H1 (cell line): Measurements from ENCODE around the gene ZNF516. TPM values are rescaled to one million over a fixed set of nuclear protein-coding genes. Genes with fewer than 3 reads are reported as not detected.

Experiments
- CTCF ChIA-PET: fragments of 300-600 bp; sonication (Branson Sonifier 250); formaldehyde crosslinking; loops from one replicate; lab custom pipeline; 2021; ENCODE audit not compliant: partially characterized antibody; lab: Charles Lee
- POLR2A ChIA-PET: fragments of 300-600 bp; sonication (Branson Sonifier 250); formaldehyde crosslinking; loops from one replicate; lab custom pipeline; 2021; ENCODE audit warnings: inconsistent platforms; ENCODE audit not compliant: partially characterized antibody; lab: Charles Lee
- DNase-seq, 2 experiments: peaks; one replicate each; pipeline versions ENCODE4 v3.0.0 to v3.0.0-alpha.2; 2010 to 2022; ENCODE audit warnings: low spot score in 2 of 2, low read depth in 1 of 2, mixed read lengths in 1 of 2
- FAIRE-seq: peaks from 2 replicates; lab custom pipeline; 2011; peaks lifted over from hg19 to GRCh38; lab: Jason Lieb, UNC
- H2AFZ ChIP-seq: 2 replicates; pipeline ENCODE4 v1.8.1; 2012; ENCODE audit warnings: low read length, inconsistent platforms
- H2AK5ac ChIP-seq: 2 replicates; pipeline ENCODE4 v1.6.1; 2013; ENCODE audit warnings: low read depth, low read length
- H2BK120ac ChIP-seq: replicated peaks from 2 replicates; pipeline ENCODE3; 2013; ENCODE audit warnings: low read depth, low read length, inconsistent platforms
- H2BK12ac ChIP-seq: 2 replicates; pipeline ENCODE4 v1.6.1; 2013; ENCODE audit warnings: low read depth, low read length
- H2BK15ac ChIP-seq: 2 replicates; pipeline ENCODE4 v1.6.1; 2013; ENCODE audit warnings: low read length
- H2BK20ac ChIP-seq: 2 replicates; pipeline ENCODE4 v1.6.1; 2013; ENCODE audit warnings: low read length
- H2BK5ac ChIP-seq: 2 replicates; pipeline ENCODE4 v1.6.1; 2013; ENCODE audit warnings: low read depth, low read length
- H3K14ac ChIP-seq: 2 replicates; pipeline ENCODE4 v1.6.1; 2013; ENCODE audit warnings: inconsistent platforms; ENCODE audit not compliant: insufficient read length
- H3K18ac ChIP-seq: 2 replicates; pipeline ENCODE4 v1.6.1; 2013; ENCODE audit warnings: low read length; ENCODE audit errors: extremely low read depth
- H3K23ac ChIP-seq: 2 replicates; pipeline ENCODE4 v1.6.1; 2013; ENCODE audit warnings: inconsistent platforms; ENCODE audit not compliant: insufficient read length
- H3K23me2 ChIP-seq: 2 replicates; pipeline ENCODE4 v1.6.1; 2013; ENCODE audit warnings: low read depth, low read length
- H3K27ac ChIP-seq: 2 replicates; pipeline ENCODE4 v1.6.1; 2011; ENCODE audit warnings: low read depth, low read length, inconsistent platforms
- H3K27me3 ChIP-seq, 4 experiments: replicated peaks in 1 of 4; 1 replicate in 1 of 4; 2 replicates in 3 of 4; pipeline versions ENCODE4 v1.6.1 to v1.8.1; 2011 to 2013; ENCODE audit warnings: low read length in 3 of 4, mild to moderate bottlenecking in 3 of 4, inconsistent platforms in 2 of 4, mixed read lengths in 2 of 4, moderate library complexity in 1 of 4; ENCODE audit not compliant: control insufficient read depth in 3 of 4, insufficient read depth in 3 of 4; ENCODE audit errors: extremely low read depth in 1 of 4
- H3K36me3 ChIP-seq, 4 experiments: 2 replicates each; pipeline versions ENCODE4 v1.6.1 to v1.8.1; 2011 to 2013; ENCODE audit warnings: mild to moderate bottlenecking in 4 of 4, low read length in 3 of 4, moderate library complexity in 2 of 4, control low read depth in 1 of 4, inconsistent platforms in 1 of 4; ENCODE audit not compliant: insufficient read depth in 4 of 4, control insufficient read depth in 2 of 4
- H3K4ac ChIP-seq: replicated peaks from 2 replicates; pipeline ENCODE3; 2013; ENCODE audit warnings: low read length, low read depth, mixed read lengths, inconsistent platforms; ENCODE audit not compliant: insufficient read length
- H3K4me1 ChIP-seq, 4 experiments: replicated peaks in 1 of 4; 1 replicate in 1 of 4; 2 replicates in 3 of 4; pipeline versions ENCODE4 v1.6.1 to v1.8.1; 2011 to 2013; ENCODE audit warnings: low read length in 3 of 4, inconsistent platforms in 2 of 4, mixed read lengths in 1 of 4; ENCODE audit not compliant: insufficient read depth in 4 of 4, control insufficient read depth in 3 of 4
- H3K4me2 ChIP-seq, 2 experiments: 2 replicates each; pipeline versions ENCODE4 v1.6.1 to v1.8.1; 2011 to 2013; ENCODE audit warnings: low read depth in 2 of 2, low read length in 2 of 2, control low read depth in 1 of 2, inconsistent platforms in 1 of 2, mild to moderate bottlenecking in 1 of 2; ENCODE audit not compliant: insufficient read depth in 1 of 2
- H3K4me3 ChIP-seq, 4 experiments: fragments of 200-600, 300-600 bp in 1 of 4; sonication (generic), shearing (Covaris generic), sonication (Bioruptor Twin) in 1 of 4; 2 replicates each; pipeline versions ENCODE4 v1.5.1 to v1.8.1; 2011 to 2016; ENCODE audit warnings: low read length in 4 of 4, low read depth in 3 of 4, control low read depth in 2 of 4, inconsistent platforms in 2 of 4, mild to moderate bottlenecking in 2 of 4, mixed read lengths in 1 of 4, moderate library complexity in 1 of 4; ENCODE audit not compliant: insufficient read depth in 2 of 4; ENCODE audit errors: extremely low read depth in 1 of 4
- H3K56ac ChIP-seq: replicated peaks from 2 replicates; pipeline ENCODE3; 2013; ENCODE audit warnings: low read depth, mild to moderate bottlenecking, mixed read lengths, low read length, inconsistent platforms; ENCODE audit not compliant: insufficient read length
- H3K79me1 ChIP-seq: 2 replicates; pipeline ENCODE4 v1.6.1; 2013; ENCODE audit warnings: low read depth, low read length, control low read depth
- H3K79me2 ChIP-seq, 2 experiments: 2 replicates each; pipeline versions ENCODE4 v1.6.1 to v1.8.1; 2012 to 2013; ENCODE audit warnings: low read length in 2 of 2, mild to moderate bottlenecking in 2 of 2, inconsistent platforms in 1 of 2; ENCODE audit not compliant: insufficient read depth in 2 of 2, control insufficient read depth in 1 of 2
- H3K9ac ChIP-seq, 4 experiments: replicated peaks in 1 of 4; 1 replicate in 1 of 4; 2 replicates in 3 of 4; pipeline versions ENCODE4 v1.6.1 to v1.8.1; 2011 to 2013; ENCODE audit warnings: low read depth in 3 of 4, low read length in 3 of 4, control low read depth in 2 of 4, mild to moderate bottlenecking in 2 of 4, moderate library complexity in 2 of 4, inconsistent platforms in 1 of 4; ENCODE audit errors: extremely low read depth in 1 of 4
- H3K9me3 ChIP-seq, 2 experiments: 2 replicates each; pipeline versions ENCODE4 v1.6.1 to v1.8.1; 2012 to 2013; ENCODE audit warnings: mild to moderate bottlenecking in 2 of 2, moderate library complexity in 2 of 2, control low read depth in 1 of 2, inconsistent platforms in 1 of 2, low read depth in 1 of 2, low read length in 1 of 2, mixed read lengths in 1 of 2; ENCODE audit not compliant: insufficient read depth in 2 of 2
- H4K20me1 ChIP-seq, 2 experiments: replicated peaks in 1 of 2; 2 replicates each; pipeline versions ENCODE3 to v1.8.1; 2011 to 2013; ENCODE audit warnings: inconsistent platforms in 2 of 2, low read length in 2 of 2, mild to moderate bottlenecking in 1 of 2; ENCODE audit not compliant: insufficient read depth in 2 of 2, control insufficient read depth in 1 of 2
- H4K5ac ChIP-seq: 2 replicates; pipeline ENCODE4 v1.6.1; 2013; ENCODE audit warnings: low read length, low read depth, mixed read lengths, inconsistent platforms; ENCODE audit not compliant: insufficient read length
- H4K8ac ChIP-seq: 2 replicates; pipeline ENCODE4 v1.8.0; 2013; ENCODE audit warnings: mild to moderate bottlenecking, moderate library complexity, low read length, inconsistent platforms; ENCODE audit not compliant: insufficient read depth; ENCODE audit errors: extremely low read depth
- H4K91ac ChIP-seq: replicated peaks from 2 replicates; pipeline ENCODE3; 2013; ENCODE audit warnings: low read length, mixed read lengths, inconsistent platforms; ENCODE audit not compliant: insufficient read length
- CBX5 ChIP-seq: fragments of 300-800, 300-1000 bp; sonication (generic); IDR thresholded peaks from 2 replicates; pipeline ENCODE4 v1.7.1; 2016; ENCODE audit warnings: antibody characterized with exemption, low read length, low read depth
- JUN ChIP-seq: IDR thresholded peaks from 2 replicates; pipeline ENCODE4 v1.6.1; 2011; ENCODE audit warnings: low read depth, mild to moderate bottlenecking, improper control_type of control experiment, low read length
- JUND ChIP-seq: IDR thresholded peaks from 2 replicates; pipeline ENCODE4 v1.6.1; 2011; ENCODE audit warnings: mild to moderate bottlenecking, improper control_type of control experiment, low read length
- KDM4A ChIP-seq: IDR thresholded peaks from one replicate; pipeline ENCODE4 v1.7.1; 2012; ENCODE audit warnings: low read depth, mild to moderate bottlenecking, moderate library complexity, low read length, inconsistent platforms; ENCODE audit not compliant: severe bottlenecking
- MAX ChIP-seq: IDR thresholded peaks from 2 replicates; pipeline ENCODE4 v1.6.1; 2012; ENCODE audit warnings: inconsistent platforms
- RAD21 ChIP-seq, 2 experiments: IDR thresholded peaks in 1 of 2; conservative IDR thresholded peaks in 1 of 2; 2 replicates each; pipeline ENCODE4 v1.6.1; 2011; ENCODE audit warnings: low read depth in 2 of 2, low read length in 2 of 2, improper control_type of control experiment in 1 of 2, inconsistent platforms in 1 of 2, mild to moderate bottlenecking in 1 of 2, moderate library complexity in 1 of 2
- SP2 ChIP-seq: IDR thresholded peaks from 2 replicates; pipeline ENCODE4 v1.6.1; 2012; ENCODE audit warnings: mild to moderate bottlenecking, low read length, inconsistent platforms
- SP4 ChIP-seq: IDR thresholded peaks from 2 replicates; pipeline ENCODE4 v1.6.1; 2012; ENCODE audit warnings: low read length, inconsistent platforms
- TEAD4 ChIP-seq: IDR thresholded peaks from 2 replicates; pipeline ENCODE4 v1.6.1; 2012; ENCODE audit warnings: low read depth, low read length, inconsistent platforms, mixed read lengths
- WGBS, 2 experiments: shearing (Covaris generic) in 1 of 2; methylation state at CpG; one replicate each; pipeline versions ENCODE4 v1.1.6 to v1.1.7; 2013 to 2015; ENCODE audit warnings: low lambda C conversion rate in 2 of 2, mixed read lengths in 2 of 2, inconsistent platforms in 1 of 2, low coverage in 1 of 2, missing lambda C conversion rate in 1 of 2; ENCODE audit not compliant: insufficient replicate concordance in 2 of 2, insufficient coverage in 1 of 2, insufficient read length in 1 of 2; ENCODE audit errors: extremely low coverage in 1 of 2, missing lambda C conversion rate in 1 of 2; 5-methylcytosine and 5-hydroxymethylcytosine counted together
- polyA plus RNA-seq, 7 experiments: library from polyadenylated mRNA; depleted of rRNA in 3 of 7; stranded (reverse) in 5 of 7; unstranded in 2 of 7; fragments of >200 nt in 5 of 7; fragments of 200-250 nt in 2 of 7; gene quantifications; 1 replicate in 5 of 7; 2 replicates in 1 of 7; 4 replicates in 1 of 7; pipeline versions ENCODE4 v1.2.1 to v1.2.3, GENCODE V29; 2011 to 2013; ENCODE audit warnings: missing spikeins in 2 of 7, mixed read lengths in 2 of 7
- total RNA-seq: library from RNA; stranded (reverse); fragmentation: NEBNext Ultra II Directional; extraction: Animal tissue kit (Norgen Biotek cat#: 25700); gene quantifications from 2 replicates; pipeline ENCODE4 v1.2.1, GENCODE V29; 2021

The ZNF516 gene
- total and polyA plus RNA-seq, 2 of the 8 experiments (the other 6 are each of a cell fraction or from before 2014, with no cell fraction given): 7.3 to 17.0 TPM

- no peak for TF ChIP-seq TEAD4
- TF ChIP-seq CBX5: no peak
- TF ChIP-seq RAD21 (IDR thresholded peaks at IDR 0.05 in 1 of 2, conservative IDR thresholded peaks at IDR 0.05 in 1 of 2; ENCODE audit: low read depth in 2 of 2, low read length in 2 of 2): no peak
- no peak for TF ChIP-seq KDM4A
- no peak for TF ChIP-seq SP4
- TF ChIP-seq MAX: no peak
- no peak for TF ChIP-seq JUND
- no peak for TF ChIP-seq SP2
- no peak for TF ChIP-seq JUN
- H2AFZ ChIP-seq: no peak overlapping the region
- H3K4me1 ChIP-seq: peaks cover 3 to 16% (median 14%) of the 10 kb centered on the region in 4 experiments; a peak in 5 of 7 replicates
- no peak overlapping the region for H3K4me3 ChIP-seq
- no peak overlapping the region for H3K9ac ChIP-seq
- CTCF ChIA-PET: interaction anchor here (0.5 to 2.6 kb wide), 7 partner anchors 10 to 253 kb away, joined by 3 to 10 read pairs (median 4); no protein-coding TSS in a partner anchor
- no peak overlapping the region for H4K8ac ChIP-seq
- no peak overlapping the region for H4K5ac ChIP-seq
- no peak overlapping the region for H2BK5ac ChIP-seq
- no peak overlapping the region for H2BK15ac ChIP-seq
- no peak overlapping the region for H2BK12ac ChIP-seq
- no peak overlapping the region for H2AK5ac ChIP-seq
- POLR2A ChIA-PET: interaction anchor here (1.9 kb wide), 1 partner anchor 10 kb away, joined by 5 read pairs; no protein-coding TSS in a partner anchor
- H3K14ac ChIP-seq: no peak overlapping the region
- no peak for DNase-seq
- no peak overlapping the region for H3K27ac ChIP-seq
- H3K9me3 ChIP-seq: no peaks in the 10 kb centered on the region
- no peak overlapping the region for H3K4me2 ChIP-seq
- peaks cover 3% of the 10 kb centered on the region for H3K79me1 ChIP-seq
- no peak overlapping the region for H2BK20ac ChIP-seq
- H3K23ac ChIP-seq: no peak overlapping the region
- H3K27me3 ChIP-seq: peaks cover 0 to 13% (median 5%) of the 10 kb centered on the region in 4 experiments; a peak in 3 of 7 replicates
- no peak for FAIRE-seq
- no peak overlapping the region for H2BK120ac ChIP-seq
- H4K91ac ChIP-seq: no peak overlapping the region
- H4K20me1 ChIP-seq: peaks cover 0 to 13% of the 10 kb centered on the region in 2 experiments
- H3K36me3 ChIP-seq: peaks cover 0 to 5% (median under 1%) of the 10 kb centered on the region in 4 experiments; a peak in 1 of 8 replicates
- H3K79me2 ChIP-seq: peaks cover 0 to 10% of the 10 kb centered on the region in 2 experiments; a peak in 1 of 4 replicates
- H3K56ac ChIP-seq: no peak overlapping the region
- H3K23me2 ChIP-seq: peaks cover 4% of the 10 kb centered on the region; the same call in 1 of the 2 replicates
- H3K18ac ChIP-seq: no peak overlapping the region
- 98% methylated on average over 4 of the region's 4 CpGs; no CpG with 5 or more reads in 1 of the 2 experiments for WGBS, 2 experiments
- no peak overlapping the region for H3K4ac ChIP-seq
Measured at GRCh38 chr18:76456823-76457222, 38.2 kb downstream of the ZNF516 start.
